OCI-LY7 (cell line): ENCODE data around the gene SRBD1. TPM values are rescaled to one million over a fixed set of nuclear protein-coding genes. Genes with fewer than 3 reads are reported as not detected.

Experiments used
- BruUV-seq: library from RNA; stranded (reverse); fragments of 400-500 nt; replicated peaks from 2 replicates; lab custom pipeline; 2021; lab: Mats Ljungman, UMichigan
- CTCF ChIA-PET: fragments of 300-600 bp; sonication (Branson Sonifier 250); formaldehyde crosslinking; loops from one replicate; lab custom pipeline; 2022; ENCODE audit warnings: antibody characterized with exemption; ENCODE audit not compliant: unreplicated experiment; lab: Charles Lee
- POLR2A ChIA-PET: fragments of 300-600 bp; sonication (Branson Sonifier 250); formaldehyde crosslinking; loops from one replicate; lab custom pipeline; 2022; ENCODE audit warnings: antibody characterized with exemption; lab: Charles Lee
- DNase-seq: peaks from one replicate; pipeline ENCODE4 v3.0.0-alpha.2; 2015; ENCODE audit warnings: low spot score
- H2AFZ ChIP-seq: fragments of 200-600 bp; sonication (generic), shearing (Covaris generic); 2 replicates; pipeline ENCODE4 v1.6.1; 2014; ENCODE audit warnings: mild to moderate bottlenecking, antibody characterized with exemption, low read length, moderate library complexity
- H3K27ac ChIP-seq: fragments of 200-600 bp; sonication (generic); 2 replicates; pipeline ENCODE4 v1.5.1; 2014; ENCODE audit warnings: mixed run types, low read depth, mild to moderate bottlenecking, moderate library complexity, low read length, inconsistent platforms; ENCODE audit not compliant: poor library complexity, severe bottlenecking
- H3K36me3 ChIP-seq: fragments of 200-600 bp; sonication (generic); 2 replicates; pipeline ENCODE4 v1.6.1; 2014; ENCODE audit warnings: mild to moderate bottlenecking, antibody characterized with exemption, low read length, moderate library complexity, mixed read lengths; ENCODE audit not compliant: insufficient read depth
- H3K4me1 ChIP-seq: fragments of 200-600 bp; sonication (generic); 2 replicates; pipeline ENCODE4 v1.5.1; 2014; ENCODE audit warnings: mild to moderate bottlenecking, low read length; ENCODE audit not compliant: insufficient read depth, poor library complexity, severe bottlenecking
- H3K4me2 ChIP-seq: fragments of 200-600 bp; sonication (generic); 2 replicates; pipeline ENCODE4 v1.6.1; 2014; ENCODE audit warnings: mild to moderate bottlenecking, low read length
- H3K4me3 ChIP-seq: fragments of 200-600 bp; sonication (generic); 2 replicates; pipeline ENCODE4 v1.5.1; 2014; ENCODE audit warnings: mild to moderate bottlenecking, low read depth, low read length; ENCODE audit not compliant: poor library complexity, severe bottlenecking
- H3K79me2 ChIP-seq: fragments of 200-600 bp; sonication (generic); 2 replicates; pipeline ENCODE4 v1.6.1; 2016; ENCODE audit warnings: low read depth, mild to moderate bottlenecking, low read length, moderate library complexity, mixed read lengths; ENCODE audit not compliant: insufficient read depth
- H3K9me2 ChIP-seq: fragments of 200-600 bp; sonication (generic); 2 replicates; pipeline ENCODE4 v1.6.1; 2016; ENCODE audit warnings: mild to moderate bottlenecking, low read length, mixed read lengths; ENCODE audit not compliant: insufficient read depth
- H3K9me3 ChIP-seq: fragments of 200-600 bp; sonication (generic); 2 replicates; pipeline ENCODE4 v1.6.1; 2014; ENCODE audit warnings: mild to moderate bottlenecking, mixed run types, low read length, mixed read lengths
- H4K20me1 ChIP-seq: fragments of 200-600 bp; sonication (generic); 2 replicates; pipeline ENCODE4 v1.6.1; 2014; ENCODE audit warnings: mild to moderate bottlenecking, antibody characterized with exemption, low read length, moderate library complexity, mixed read lengths; ENCODE audit not compliant: insufficient read depth
- CTCF ChIP-seq: fragments of 200-600 bp; sonication (generic); conservative IDR thresholded peaks from 2 replicates; pipeline ENCODE4 v1.5.1; 2014; ENCODE audit warnings: mild to moderate bottlenecking, antibody characterized with exemption, low read length, moderate library complexity, mixed read lengths
- EZH2phosphoT487 ChIP-seq: fragments of 200-600 bp; sonication (generic); IDR thresholded peaks from 2 replicates; pipeline ENCODE4 v1.6.1; 2018; ENCODE audit warnings: low read depth, borderline replicate concordance, mild to moderate bottlenecking, mixed run types, antibody characterized with exemption, low read length, moderate library complexity, mixed read lengths
- intact Hi-C: fragments of 100-400 bp; cut with micrococcal nuclease; formaldehyde crosslinking; loops from one replicate; pipeline ENCODE4 v1.10.0; 2022; ENCODE audit not compliant: unreplicated experiment
- total RNA-seq, 2 experiments: library from RNA; depleted of rRNA in 1 of 2; stranded (reverse); fragments of >200 nt in 1 of 2; shearing (Covaris generic) in 1 of 2; gene quantifications; 2 replicates each; pipeline ENCODE4 v1.2.3, GENCODE V29; 2014 to 2022

The SRBD1 gene
- total RNA-seq, 2 experiments from 2014 or later, result 13.9 to 16.0 TPM

- TF ChIP-seq EZH2phosphoT487, result no peak
- Histone ChIP-seq H2AFZ (no peak overlapping the region), H3K27ac (no peak overlapping the region), H3K36me3 (no peaks in the 10 kb centered on the region), H3K4me2 (no peak overlapping the region), H3K9me3 (0 out of 2 replicates have a peak, but pooled peaks cover 6% of the 10 kb centered on the region), H3K9me2 (no peaks in the 10 kb centered on the region), H3K79me2 (no peaks in the 10 kb centered on the region), H4K20me1 (no peaks in the 10 kb centered on the region), H3K4me3 (no peak overlapping the region), H3K4me1 (no peaks in the 10 kb centered on the region)
- BruUV-seq, result no TSS peak
- intact Hi-C loops, result no loop called here
- POLR2A ChIA-PET, result no interaction called here
- no peak for DNase-seq
- CTCF ChIA-PET, result no interaction called here
These were observed 11.4 kb upstream of the SRBD1 start for GRCh38 chr2:45622336-45623075.

- ChIA-PET POLR2A (no interaction called here), CTCF (no interaction called here)
- no peaks in the 10 kb centered on the region for H3K9me3 ChIP-seq
- H4K20me1 ChIP-seq, result no peaks in the 10 kb centered on the region
- no peak for DNase-seq
- no peaks in the 10 kb centered on the region for H3K79me2 ChIP-seq
- H3K4me1 ChIP-seq, result no peaks in the 10 kb centered on the region
- intact Hi-C loops, result no loop called here
- H3K36me3 ChIP-seq, result no peaks in the 10 kb centered on the region
- no peak overlapping the region for H3K4me2 ChIP-seq
- H3K9me2 ChIP-seq, result no peaks in the 10 kb centered on the region
- no peak overlapping the region for H2AFZ ChIP-seq
- TF ChIP-seq EZH2phosphoT487, result no peak
- BruUV-seq, result no TSS peak
- no peak overlapping the region for H3K4me3 ChIP-seq
- H3K27ac ChIP-seq, result no peak overlapping the region
These were observed 6.4 kb upstream of the SRBD1 start for GRCh38 chr2:45617496-45617895.

GRCh38 chr2:45616658-45617411 is 5.8 kb upstream of the SRBD1 start:
- intact Hi-C loops, result no loop called here
- H2AFZ ChIP-seq, result no peak overlapping the region
- no peak overlapping the region for H3K4me2 ChIP-seq

More at GRCh38 chr2:45616658-45617411, 5.8 kb upstream of the SRBD1 start:
- ChIA-PET CTCF (no interaction called here), POLR2A (no interaction called here)
- no peaks in the 10 kb centered on the region for H3K79me2 ChIP-seq
- peaks cover under 1% of the 10 kb centered on the region for H3K4me1 ChIP-seq
- no peaks in the 10 kb centered on the region for H3K9me2 ChIP-seq
- TF ChIP-seq CTCF (no peak), EZH2phosphoT487 (no peak)
- H3K27ac ChIP-seq, result no peak overlapping the region
- no TSS peak for BruUV-seq
- no peak overlapping the region for H3K4me3 ChIP-seq
- no peaks in the 10 kb centered on the region for H3K9me3 ChIP-seq
- H4K20me1 ChIP-seq, result no peaks in the 10 kb centered on the region
- no peak for DNase-seq
- H3K36me3 ChIP-seq, result no peaks in the 10 kb centered on the region
